GM12878 (cell line): Measurements from ENCODE around the gene CD48. TPM values are rescaled to one million over a fixed set of nuclear protein-coding genes. Genes with fewer than 3 reads are reported as not detected.

Experiments
- ATF3 ChIP-seq: IDR thresholded peaks from 2 replicates; pipeline ENCODE4 v1.6.1; 2011; ENCODE audit warnings: low read depth, mild to moderate bottlenecking, low read length, moderate library complexity, borderline replicate concordance; ENCODE audit errors: extremely low read depth
- BACH1 ChIP-seq: fragments of 450-650 bp; IDR thresholded peaks from 2 replicates; pipeline ENCODE4 v1.6.1; 2017; ENCODE audit warnings: mild to moderate bottlenecking, borderline replicate concordance
- BCL3 ChIP-seq: IDR thresholded peaks from 2 replicates; pipeline ENCODE4 v1.6.1; 2011; ENCODE audit warnings: borderline replicate concordance, low read depth, mild to moderate bottlenecking, moderate library complexity, low read length; ENCODE audit not compliant: insufficient read depth, poor library complexity, severe bottlenecking
- BMI1 ChIP-seq: fragments of 450-650 bp; IDR thresholded peaks from 2 replicates; pipeline ENCODE4 v1.6.1; 2016; ENCODE audit warnings: mild to moderate bottlenecking, moderate library complexity, borderline replicate concordance
- CUX1 ChIP-seq: IDR thresholded peaks from 2 replicates; pipeline ENCODE4 v1.6.1; 2012; ENCODE audit warnings: improper control_type of control experiment, low read depth, low read length; ENCODE audit not compliant: insufficient replicate concordance
- DPF2 ChIP-seq: fragments of 450-650 bp; IDR thresholded peaks from 2 replicates; pipeline ENCODE4 v1.6.1; 2017; ENCODE audit warnings: mild to moderate bottlenecking
- EGR1 ChIP-seq, 2 experiments: IDR thresholded peaks; 1 replicate in 1 of 2; 2 replicates in 1 of 2; pipeline ENCODE4 v1.6.1; 2011 to 2012; ENCODE audit warnings: low read depth in 2 of 2, low read length in 2 of 2, borderline replicate concordance in 1 of 2, mild to moderate bottlenecking in 1 of 2, moderate library complexity in 1 of 2
- ELK1 ChIP-seq: IDR thresholded peaks from 2 replicates; pipeline ENCODE4 v1.6.1; 2012; ENCODE audit warnings: low read depth, low read length, improper control_type of control experiment
- ETV6 ChIP-seq, 2 experiments: fragments of 450-650 bp in 1 of 2; IDR thresholded peaks in 1 of 2; conservative IDR thresholded peaks in 1 of 2; 2 replicates each; pipeline ENCODE4 v1.6.1; 2014; ENCODE audit warnings: antibody characterized with exemption in 1 of 2, borderline replicate concordance in 1 of 2, low read depth in 1 of 2, mild to moderate bottlenecking in 1 of 2, moderate library complexity in 1 of 2
- FOXM1 ChIP-seq: IDR thresholded peaks from 2 replicates; pipeline ENCODE4 v1.6.1; 2012; ENCODE audit warnings: low read depth, mild to moderate bottlenecking, inconsistent platforms, low read length, moderate library complexity
- GATAD2B ChIP-seq: fragments of 450-650 bp; conservative IDR thresholded peaks from 2 replicates; pipeline ENCODE4 v1.6.1; 2017; ENCODE audit warnings: low read depth, mild to moderate bottlenecking, moderate library complexity
- IKZF2 ChIP-seq, 2 experiments: fragments of 450-650 bp; IDR thresholded peaks; 2 replicates each; pipeline ENCODE4 v1.6.1; 2017; ENCODE audit warnings: mild to moderate bottlenecking in 2 of 2, moderate library complexity in 2 of 2
- IRF3 ChIP-seq: fragments of 450-650 bp; IDR thresholded peaks from 2 replicates; pipeline ENCODE4 v1.6.1; 2014; ENCODE audit warnings: mild to moderate bottlenecking
- IRF4 ChIP-seq: IDR thresholded peaks from 2 replicates; pipeline ENCODE4 v1.6.1; 2011; ENCODE audit warnings: low read depth, low read length
- MEF2B ChIP-seq: fragments of 450-650 bp; IDR thresholded peaks from 2 replicates; pipeline ENCODE4 v1.6.1; 2018; ENCODE audit warnings: mild to moderate bottlenecking, moderate library complexity; ENCODE audit not compliant: partially characterized antibody, poor library complexity, severe bottlenecking
- MYB ChIP-seq: fragments of 150-350 bp; IDR thresholded peaks from 2 replicates; pipeline ENCODE4 v1.6.1; 2014; ENCODE audit warnings: mild to moderate bottlenecking, low read depth, low read length, borderline replicate concordance
- NBN ChIP-seq: fragments of 450-650 bp; IDR thresholded peaks from 2 replicates; pipeline ENCODE4 v1.6.1; 2016
- NFIC ChIP-seq: IDR thresholded peaks from 2 replicates; pipeline ENCODE4 v1.6.1; 2012; ENCODE audit warnings: low read depth, mild to moderate bottlenecking, inconsistent platforms, low read length, moderate library complexity
- POU2F2 ChIP-seq: IDR thresholded peaks from 3 replicates; pipeline ENCODE4 v1.6.1; 2011; ENCODE audit warnings: low read depth, mild to moderate bottlenecking, low read length, borderline replicate concordance
- SIX5 ChIP-seq: IDR thresholded peaks from 2 replicates; pipeline ENCODE4 v1.6.1; 2011; ENCODE audit warnings: mild to moderate bottlenecking, low read depth, low read length, moderate library complexity; ENCODE audit not compliant: severe bottlenecking
- polyA plus RNA-seq, 11 experiments: library from polyadenylated mRNA; depleted of rRNA in 4 of 11; unstranded in 6 of 11; stranded (reverse) in 5 of 11; fragments of >200 nt; fragmentation: Nextera tagmentation in 4 of 11; fragmentation: Illumina TruSeq in 1 of 11; extraction: Ambion mirVana in 4 of 11; extraction: Trizol in 1 of 11; gene quantifications; 1 replicate in 1 of 11; 2 replicates in 10 of 11; pipeline versions ENCODE4 v1.2.1 to v1.2.3, GENCODE V29; 2011 to 2016; ENCODE audit warnings: inconsistent platforms in 2 of 11, missing spikeins in 2 of 11, low read depth in 1 of 11
- total RNA-seq, 4 experiments: library from RNA; depleted of rRNA in 3 of 4; stranded (reverse); fragments of >200 nt in 3 of 4; fragmentation: Illumina TruSeq in 1 of 4; extraction: Trizol in 1 of 4; gene quantifications; 2 replicates each; pipeline versions ENCODE4 v1.2.1 to v1.2.3, GENCODE V29; 2013 to 2021

Gene CD48
- total and polyA plus RNA-seq, 10 of the 15 experiments (the other 5 are each of a cell fraction or from before 2014, with no cell fraction given) = 302 to 1,315 (median 430) TPM

- TF ChIP-seq BCL3 = peak; percentile 36
- TF ChIP-seq GATAD2B = 0 out of 2 replicates have a peak, but pooled peaks have one; percentile 30
- peak; percentile 78 to 81 for TF ChIP-seq IKZF2 (IDR thresholded peaks at IDR 0.05)
- TF ChIP-seq IRF4 = 0 out of 2 replicates have a peak, but pooled peaks have one; percentile 12
- TF ChIP-seq NFIC = peak; percentile 64
- TF ChIP-seq BMI1 = no peak
- TF ChIP-seq ETV6 (conservative IDR thresholded peaks at IDR 0.05 in 1 of 2, IDR thresholded peaks at IDR 0.05 in 1 of 2; ENCODE audit: borderline replicate concordance in 1 of 2, low read depth in 1 of 2) = peak in 1 of 2 experiments; percentile 96; a peak in 2 of 4 replicates
- TF ChIP-seq MYB = no peak
- peak; percentile 46 for TF ChIP-seq CUX1
- no peak for TF ChIP-seq ATF3
- TF ChIP-seq SIX5 = no peak
- peak; percentile 43; the same call in 1 of the 2 replicates for TF ChIP-seq FOXM1
- peak; percentile 56 for TF ChIP-seq DPF2
- TF ChIP-seq IRF3 = no peak
- no peak for TF ChIP-seq ELK1
- TF ChIP-seq BACH1 = no peak
- TF ChIP-seq NBN = peak; percentile 42; the same call in 1 of the 2 replicates
- peak; percentile 81 for TF ChIP-seq MEF2B
- peak; percentile 96; the same call in 2 of the 3 replicates for TF ChIP-seq POU2F2
- TF ChIP-seq EGR1 (IDR thresholded peaks at IDR 0.05; ENCODE audit: borderline replicate concordance in 1 of 2, low read depth in 2 of 2, low read length in 2 of 2) = 0 out of 3 replicates have a peak, but pooled peaks of 1 of the 2 experiments have one; percentile 23
Measured at GRCh38 chr1:160664573-160665051, 47.0 kb downstream of the CD48 start (continued).
